Neural cell (in vitro differentiated cells): ENCODE results near the gene SLC12A4. TPM values are rescaled to one million over a fixed set of nuclear protein-coding genes. Genes with fewer than 3 reads are reported as not detected.

Experiments used
- H2AFZ ChIP-seq: fragments of 200-600, 300-800 bp; sonication (generic), shearing (Covaris generic); 2 replicates; pipeline ENCODE4 v1.6.0; 2014; ENCODE audit warnings: low read depth, mild to moderate bottlenecking, antibody characterized with exemption, low read length, moderate library complexity
- H3F3A ChIP-seq: fragments of 200-600 bp; shearing (Covaris generic); 2 replicates; pipeline ENCODE4 v1.6.1; 2016; ENCODE audit warnings: mild to moderate bottlenecking, moderate library complexity, mixed read lengths, antibody characterized with exemption, low read length; ENCODE audit not compliant: insufficient read depth, poor library complexity, severe bottlenecking
- H3K27ac ChIP-seq: fragments of 200-600, 300-800 bp; sonication (generic), shearing (Covaris generic); 2 replicates; pipeline ENCODE4 v1.5.1; 2014; ENCODE audit warnings: mild to moderate bottlenecking, low read length, moderate library complexity
- H3K27me3 ChIP-seq: fragments of 300-800, 200-600 bp; sonication (generic), shearing (Covaris generic); 2 replicates; pipeline ENCODE4 v1.6.0; 2014; ENCODE audit warnings: mild to moderate bottlenecking, low read depth, low read length, moderate library complexity; ENCODE audit not compliant: insufficient read depth
- H3K36me3 ChIP-seq: fragments of 300-800, 200-600 bp; sonication (generic), shearing (Covaris generic); 2 replicates; pipeline ENCODE4 v1.5.1; 2014; ENCODE audit warnings: mild to moderate bottlenecking, antibody characterized with exemption, low read length, moderate library complexity; ENCODE audit not compliant: insufficient read depth
- H3K4me2 ChIP-seq: fragments of 300-800, 200-600 bp; sonication (generic), shearing (Covaris generic); 2 replicates; pipeline ENCODE4 v1.6.0; 2014; ENCODE audit warnings: mild to moderate bottlenecking, low read length
- H3K4me3 ChIP-seq: fragments of 300-800, 200-600 bp; sonication (generic), shearing (Covaris generic); 2 replicates; pipeline ENCODE4 v1.5.1; 2014; ENCODE audit warnings: mild to moderate bottlenecking, low read length, moderate library complexity
- H3K79me2 ChIP-seq: fragments of 200-600 bp; shearing (Covaris generic); replicated peaks from 2 replicates; pipeline ENCODE4 v1.6.0; 2014; ENCODE audit warnings: mild to moderate bottlenecking, low read length, moderate library complexity; ENCODE audit not compliant: insufficient read depth
- H3K9ac ChIP-seq: fragments of 300-800, 200-600 bp; sonication (generic), shearing (Covaris generic); 2 replicates; pipeline ENCODE4 v1.6.1; 2016; ENCODE audit warnings: mild to moderate bottlenecking, low read length, mixed read lengths
- H3K9me2 ChIP-seq: fragments of 200-600 bp; shearing (Covaris generic); 2 replicates; pipeline ENCODE4 v1.6.1; 2016; ENCODE audit warnings: mild to moderate bottlenecking, low read length, mixed read lengths; ENCODE audit not compliant: insufficient read depth
- H3K9me3 ChIP-seq: fragments of 200-600, 300-800 bp; sonication (generic), shearing (Covaris generic); 2 replicates; pipeline ENCODE4 v1.6.1; 2016; ENCODE audit warnings: mild to moderate bottlenecking, mixed run types, low read length, moderate library complexity, mixed read lengths
- H4K20me1 ChIP-seq: fragments of 200-600 bp; shearing (Covaris generic); 2 replicates; pipeline ENCODE4 v1.6.1; 2016; ENCODE audit warnings: mild to moderate bottlenecking, mixed run types; ENCODE audit not compliant: insufficient read depth
- CTCF ChIP-seq: fragments of 450-650 bp; IDR thresholded peaks from 2 replicates; pipeline ENCODE4 v1.5.1; 2014; ENCODE audit warnings: antibody characterized with exemption, mild to moderate bottlenecking, moderate library complexity; ENCODE audit not compliant: poor library complexity, severe bottlenecking
- EP300 ChIP-seq: fragments of 450-650 bp; conservative IDR thresholded peaks from 2 replicates; pipeline ENCODE4 v1.6.1; 2014; ENCODE audit warnings: antibody characterized with exemption, mild to moderate bottlenecking, moderate library complexity; ENCODE audit not compliant: poor library complexity, severe bottlenecking
- EZH2 ChIP-seq: fragments of 200-600, 300-800 bp; shearing (Covaris generic), sonication (generic); IDR thresholded peaks from 2 replicates; pipeline ENCODE4 v1.6.1; 2014; ENCODE audit warnings: antibody characterized with exemption, low read length, borderline replicate concordance, mild to moderate bottlenecking; ENCODE audit not compliant: insufficient read depth, poor library complexity, severe bottlenecking
- MXI1 ChIP-seq: fragments of 450-650 bp; conservative IDR thresholded peaks from 2 replicates; pipeline ENCODE4 v1.6.1; 2014; ENCODE audit warnings: antibody characterized with exemption, mild to moderate bottlenecking; ENCODE audit not compliant: poor library complexity, severe bottlenecking
- POLR2AphosphoS5 ChIP-seq: IDR thresholded peaks from 2 replicates; pipeline ENCODE4 v1.6.1; 2012
- RAD21 ChIP-seq: fragments of 450-650 bp; conservative IDR thresholded peaks from 2 replicates; pipeline ENCODE4 v1.6.1; 2014; ENCODE audit warnings: antibody characterized with exemption, mild to moderate bottlenecking, moderate library complexity
- REST ChIP-seq: IDR thresholded peaks from 2 replicates; pipeline ENCODE4 v1.6.1; 2012; ENCODE audit warnings: borderline replicate concordance
- SMC3 ChIP-seq: fragments of 450-650 bp; conservative IDR thresholded peaks from 2 replicates; pipeline ENCODE4 v1.6.1; 2014; ENCODE audit warnings: antibody characterized with exemption, mild to moderate bottlenecking, moderate library complexity; ENCODE audit not compliant: poor library complexity
- TAF1 ChIP-seq: IDR thresholded peaks from 2 replicates; pipeline ENCODE4 v1.6.1; 2012; ENCODE audit warnings: low read depth
- polyA plus RNA-seq: library from polyadenylated mRNA; depleted of rRNA; stranded (reverse); fragments of >200 nt; gene quantifications from 2 replicates; pipeline ENCODE4 v1.2.3, GENCODE V29; 2014

SLC12A4 gene
- polyA plus RNA-seq, 1 donor from 2014 or later = 0.11 TPM

- H3K36me3 ChIP-seq = no peaks in the 10 kb centered on the region
- no peak overlapping the region for H2AFZ ChIP-seq
- H3K27ac ChIP-seq = no peak overlapping the region
- no peak overlapping the region for H3K9ac ChIP-seq
- no peaks in the 10 kb centered on the region for H3K9me2 ChIP-seq
- no peaks in the 10 kb centered on the region for H3F3A ChIP-seq
- H3K4me2 ChIP-seq = no peak overlapping the region
- TF ChIP-seq EZH2 (no peak), EP300 (no peak), MXI1 (no peak), SMC3 (no peak), REST (no peak), RAD21 (no peak), TAF1 (no peak), CTCF (no peak), POLR2AphosphoS5 (no peak)
- H3K4me3 ChIP-seq = no peak overlapping the region
- no peaks in the 10 kb centered on the region for H3K27me3 ChIP-seq
- no peaks in the 10 kb centered on the region for H4K20me1 ChIP-seq
- no peaks in the 10 kb centered on the region for H3K79me2 ChIP-seq
- H3K9me3 ChIP-seq = no peaks in the 10 kb centered on the region
Observed at GRCh38 chr16:67919622-67920221, 48.7 kb downstream of the SLC12A4 start.

DNA sequence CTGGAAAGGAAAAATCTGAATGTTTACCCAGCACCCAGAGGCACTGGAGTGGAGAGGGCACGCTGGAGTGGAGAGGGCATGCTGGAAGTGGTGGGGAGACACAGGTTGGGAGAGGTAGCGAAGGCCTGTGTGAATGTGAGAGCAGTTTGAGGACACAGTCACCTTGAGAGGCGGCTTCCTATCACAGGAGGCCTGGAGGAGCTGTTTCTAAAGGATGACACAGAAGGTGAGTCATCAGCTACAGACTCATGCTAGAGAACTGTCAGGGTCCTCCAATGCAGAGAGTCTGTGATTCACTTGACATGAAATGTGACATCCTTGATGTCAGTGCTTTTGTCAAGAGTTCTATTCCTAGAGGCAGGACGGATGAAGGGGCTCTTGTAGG is 50.6 kb downstream of the SLC12A4 start:
- H3K4me3 ChIP-seq = no peak overlapping the region
- H3K36me3 ChIP-seq = no peaks in the 10 kb centered on the region
- H3K9ac ChIP-seq = no peak overlapping the region
- TF ChIP-seq MXI1 (no peak), EP300 (no peak), CTCF (no peak), POLR2AphosphoS5 (no peak), EZH2 (no peak), TAF1 (no peak), REST (no peak), RAD21 (no peak), SMC3 (no peak)
- no peaks in the 10 kb centered on the region for H4K20me1 ChIP-seq
- H3F3A ChIP-seq = no peaks in the 10 kb centered on the region
- peak overlapping the region; percentile 28 for H3K27ac ChIP-seq
- no peaks in the 10 kb centered on the region for H3K79me2 ChIP-seq
- no peaks in the 10 kb centered on the region for H3K9me2 ChIP-seq
- no peak overlapping the region for H3K4me2 ChIP-seq
- H3K9me3 ChIP-seq = no peaks in the 10 kb centered on the region
- no peak overlapping the region for H2AFZ ChIP-seq
- H3K27me3 ChIP-seq = no peaks in the 10 kb centered on the region
